ENCODE data around the gene RHOA.

DNA sequence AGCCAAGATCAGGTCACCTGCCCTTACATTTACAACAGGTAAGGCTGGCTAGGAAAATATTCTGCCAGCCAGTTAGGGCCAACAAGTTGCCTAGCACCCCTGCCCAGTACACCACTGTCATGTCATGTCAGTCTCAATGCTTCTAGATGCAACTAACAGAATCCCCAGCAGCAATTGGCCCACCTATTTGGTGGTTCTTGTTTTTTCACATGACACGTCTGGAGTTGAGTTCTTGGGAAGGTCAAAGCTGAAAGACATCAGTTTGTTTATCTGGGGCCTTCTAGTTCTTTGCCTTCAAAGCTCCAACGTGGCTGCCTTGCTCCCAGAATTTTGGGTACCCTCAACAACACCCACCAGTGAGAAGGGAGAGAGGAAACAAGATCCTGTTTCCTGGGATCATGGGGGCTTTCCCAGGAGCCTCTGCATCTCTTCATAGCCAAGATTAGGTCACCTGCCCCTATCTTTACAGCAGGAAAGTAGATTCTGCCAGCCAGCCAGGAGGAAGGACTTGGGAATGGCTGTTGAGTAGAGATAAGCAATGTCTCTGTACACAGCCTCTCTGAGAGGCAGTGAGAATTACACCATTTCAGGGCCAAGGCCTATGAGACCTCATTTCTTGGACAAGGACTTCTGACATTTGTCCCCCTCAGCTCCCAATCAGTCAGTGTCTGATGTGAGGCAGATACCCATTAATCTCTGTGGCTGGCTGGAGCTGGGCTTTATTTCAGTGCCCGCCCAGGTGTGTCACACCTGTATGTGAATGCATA, 62.2 kb downstream of the RHOA start:
- TF ChIP-seq, protein P1, sequence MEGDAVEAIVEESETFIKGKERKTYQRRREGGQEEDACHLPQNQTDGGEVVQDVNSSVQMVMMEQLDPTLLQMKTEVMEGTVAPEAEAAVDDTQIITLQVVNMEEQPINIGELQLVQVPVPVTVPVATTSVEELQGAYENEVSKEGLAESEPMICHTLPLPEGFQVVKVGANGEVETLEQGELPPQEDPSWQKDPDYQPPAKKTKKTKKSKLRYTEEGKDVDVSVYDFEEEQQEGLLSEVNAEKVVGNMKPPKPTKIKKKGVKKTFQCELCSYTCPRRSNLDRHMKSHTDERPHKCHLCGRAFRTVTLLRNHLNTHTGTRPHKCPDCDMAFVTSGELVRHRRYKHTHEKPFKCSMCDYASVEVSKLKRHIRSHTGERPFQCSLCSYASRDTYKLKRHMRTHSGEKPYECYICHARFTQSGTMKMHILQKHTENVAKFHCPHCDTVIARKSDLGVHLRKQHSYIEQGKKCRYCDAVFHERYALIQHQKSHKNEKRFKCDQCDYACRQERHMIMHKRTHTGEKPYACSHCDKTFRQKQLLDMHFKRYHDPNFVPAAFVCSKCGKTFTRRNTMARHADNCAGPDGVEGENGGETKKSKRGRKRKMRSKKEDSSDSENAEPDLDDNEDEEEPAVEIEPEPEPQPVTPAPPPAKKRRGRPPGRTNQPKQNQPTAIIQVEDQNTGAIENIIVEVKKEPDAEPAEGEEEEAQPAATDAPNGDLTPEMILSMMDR (IDR thresholded peaks at IDR 0.05; ENCODE audit: low read depth, low read length, poor library complexity, severe bottlenecking): no peak
- no peak for TF ChIP-seq EZH2phosphoT487 (IDR thresholded peaks at IDR 0.05; ENCODE audit: borderline replicate concordance, low read length)
